NCI-H1694 treated with DMSO at 0.1 percent for 48 hours (cell line): ENCODE results near the gene PELO.
"Not testable (repeated sequence)": the region's sequence is repeated elsewhere in the genome, so short reads cannot be mapped to it uniquely, and the experiment has no call there.

Experiments
- DNase-seq: peaks from one replicate; lab custom pipeline; 2025; lab: John Stamatoyannopoulos, UW

The PELO gene

GRCh38 chr5:52787600-52788504, at the start of gene PELO, which contains the start of gene ITGA1:
Gene PELO, plus strand, starts transcription at chr5:52787916. Its CDS starts 12,479 bp downstream, at chr5:52800395.
Gene ITGA1, plus strand, starts transcription at chr5:52787916. Its CDS starts 438 bp downstream, at chr5:52788354.
- peak; percentile 49 for DNase-seq

GRCh38 chr5:52738095-52738506, 49.6 kb upstream of the PELO start:
- no peak for DNase-seq

- no peak for DNase-seq
Observed at GRCh38 chr5:52740007-52740406, 47.7 kb upstream of the PELO start.

- DNase-seq: no peak
Observed at GRCh38 chr5:52743012-52743411, 44.7 kb upstream of the PELO start.

DNA sequence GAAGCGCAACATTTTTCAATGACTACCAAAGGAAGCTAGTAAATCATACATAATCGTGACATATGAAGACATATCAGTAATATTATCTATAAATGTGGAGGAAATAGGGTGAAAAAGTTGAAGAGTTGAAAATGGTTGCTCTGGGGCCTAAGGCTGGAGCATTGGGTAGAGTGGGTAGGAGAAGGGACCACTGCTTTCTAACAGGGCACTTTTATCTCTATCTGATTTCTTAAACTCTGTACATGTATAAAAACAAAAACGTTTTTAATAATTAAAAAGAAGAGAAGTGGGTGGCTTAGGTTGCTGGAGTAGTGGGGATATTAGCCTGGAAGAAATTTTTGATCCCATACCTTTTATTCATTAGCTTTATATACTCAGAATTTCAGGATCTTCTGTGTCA, 44.2 kb upstream of the PELO start:
- no peak for DNase-seq

GRCh38 chr5:52743970-52744369, 43.7 kb upstream of the PELO start:
- no peak for DNase-seq

GRCh38 chr5:52744867-52745458, 42.8 kb upstream of the PELO start:
- DNase-seq: not testable (repeated sequence)

DNA sequence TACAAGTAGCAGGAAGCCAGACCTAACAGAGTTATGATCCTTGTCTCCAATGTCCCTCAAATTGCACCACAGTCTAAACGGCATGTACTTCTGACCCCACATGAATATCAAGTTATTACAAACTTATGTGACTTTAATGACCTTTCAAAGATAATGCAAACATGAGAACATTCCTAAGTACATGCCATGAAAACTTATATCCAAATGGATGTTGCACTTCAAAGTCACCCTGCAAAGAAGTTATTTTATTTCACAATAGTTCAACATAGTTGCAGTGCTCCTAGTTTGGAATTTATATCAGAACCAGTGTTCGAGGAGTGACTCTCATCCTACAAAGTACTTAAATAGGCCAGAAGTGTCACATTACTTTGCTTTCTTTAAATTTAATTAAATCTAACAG, 41.2 kb upstream of the PELO start:
- no peak for DNase-seq

DNA sequence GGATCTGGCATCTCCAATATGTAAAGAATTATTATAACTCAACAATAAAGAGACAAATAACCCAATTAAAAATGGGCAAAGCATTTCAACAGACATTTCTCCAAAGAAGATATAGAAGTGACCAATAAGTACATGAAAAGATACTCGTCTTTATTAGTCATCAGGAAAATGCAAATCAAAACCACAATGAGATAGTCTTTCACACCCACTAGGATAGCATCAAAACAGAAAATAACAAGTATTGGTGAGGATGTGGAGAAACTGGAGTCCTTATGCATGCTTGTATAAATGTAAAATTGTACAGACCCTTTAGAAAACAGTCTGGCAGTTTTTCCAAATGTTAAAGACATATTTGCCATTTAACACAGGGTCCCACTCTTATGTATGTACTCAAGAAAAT, 39.1 kb upstream of the PELO start:
- DNase-seq: no peak

DNA sequence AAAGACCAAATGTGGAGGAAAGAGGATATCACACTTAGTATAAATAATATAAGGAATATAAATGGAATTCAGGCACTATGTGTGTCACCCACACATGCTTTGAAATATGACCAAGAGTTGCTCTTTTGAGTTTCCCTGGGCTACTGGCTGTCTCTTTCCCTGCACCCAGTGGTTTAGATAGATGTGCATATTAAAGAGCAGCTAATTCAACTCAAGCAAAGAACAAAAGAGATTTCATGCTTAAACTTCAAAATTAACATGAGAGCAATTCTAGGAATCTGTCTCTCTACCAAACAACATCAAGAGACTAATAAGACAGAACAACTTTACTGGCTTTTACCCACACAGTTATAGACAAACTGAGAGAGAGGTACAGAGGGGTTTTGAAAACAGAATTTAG, 38.0 kb upstream of the PELO start:
- no peak for DNase-seq

DNA sequence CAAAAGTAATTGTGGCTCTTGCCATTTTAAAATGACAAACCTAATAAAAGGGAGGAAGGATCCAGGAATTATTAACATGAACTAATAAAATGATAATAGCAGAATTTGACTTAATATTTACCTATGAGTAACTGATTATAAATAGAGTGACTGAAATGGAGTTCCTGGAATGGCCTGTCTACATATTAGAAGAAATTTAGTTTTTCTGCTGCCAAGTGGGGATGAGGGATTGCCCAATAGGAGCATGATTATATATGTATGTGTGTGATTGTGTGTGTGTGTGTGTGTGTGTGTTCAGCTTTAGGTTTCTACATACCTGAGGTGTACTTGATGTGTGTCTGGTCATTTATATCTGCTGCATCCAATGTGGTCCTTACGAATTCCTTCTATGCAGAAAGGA, 36.6 kb upstream of the PELO start:
- DNase-seq: no peak

DNA sequence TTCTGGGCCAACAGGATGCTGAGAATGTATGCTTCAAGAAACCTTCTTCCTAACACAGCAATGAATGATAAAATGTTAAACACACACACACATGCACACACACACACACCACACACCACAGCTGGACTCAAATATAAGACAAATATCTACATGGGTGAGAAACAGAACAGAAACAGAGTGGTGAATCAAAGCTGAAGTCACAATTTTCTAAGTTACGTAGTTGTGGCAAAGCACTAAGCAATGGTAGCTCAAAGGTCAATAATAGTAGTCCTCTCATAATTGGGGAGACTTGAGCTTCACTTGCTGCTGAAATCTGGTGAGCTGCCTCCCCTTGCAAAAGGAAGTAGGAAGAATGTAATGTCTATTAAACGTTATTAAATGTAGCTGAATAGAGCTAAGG, 33.7 kb upstream of the PELO start:
- no peak for DNase-seq

- DNase-seq: no peak
Observed at GRCh38 chr5:52757527-52757926, 30.2 kb upstream of the PELO start.

DNA sequence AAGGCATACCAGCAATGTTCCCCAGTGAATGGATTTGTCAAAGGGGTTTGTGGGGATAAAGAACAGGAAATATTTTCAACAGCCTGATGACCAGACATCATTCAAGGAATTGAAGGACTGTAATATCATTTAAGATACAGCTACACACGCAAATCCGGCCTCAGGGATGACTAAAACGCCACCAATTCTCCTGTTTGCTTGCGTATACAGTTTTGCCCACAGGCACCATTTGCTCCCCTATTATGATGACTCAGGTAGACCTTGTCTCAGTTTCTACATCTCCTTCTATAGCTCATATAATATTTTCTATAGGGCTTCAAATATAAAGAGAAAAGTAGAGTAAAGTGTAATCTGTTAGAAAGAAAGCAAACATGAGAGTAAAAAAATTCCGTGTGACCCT, 29.7 kb upstream of the PELO start:
- DNase-seq: no peak

DNA sequence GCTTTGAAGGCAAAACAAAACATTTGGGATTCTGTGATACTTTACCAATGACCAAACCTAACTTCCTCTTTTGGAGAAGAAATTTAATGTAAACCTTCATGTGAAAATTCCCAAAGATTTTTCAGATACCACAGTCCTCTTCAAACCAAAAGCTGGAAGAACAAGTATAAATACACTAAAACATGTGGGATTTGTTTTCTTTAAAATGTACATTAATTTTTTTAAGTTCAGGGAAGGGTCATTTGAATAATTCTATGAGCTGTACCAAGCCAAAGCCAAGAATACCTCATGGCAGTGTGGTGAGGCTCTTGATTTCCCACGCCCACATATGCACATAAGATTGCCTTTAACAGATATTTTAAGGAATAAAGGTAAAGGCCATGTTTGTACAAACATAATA, 28.4 kb upstream of the PELO start:
- no peak for DNase-seq

DNA sequence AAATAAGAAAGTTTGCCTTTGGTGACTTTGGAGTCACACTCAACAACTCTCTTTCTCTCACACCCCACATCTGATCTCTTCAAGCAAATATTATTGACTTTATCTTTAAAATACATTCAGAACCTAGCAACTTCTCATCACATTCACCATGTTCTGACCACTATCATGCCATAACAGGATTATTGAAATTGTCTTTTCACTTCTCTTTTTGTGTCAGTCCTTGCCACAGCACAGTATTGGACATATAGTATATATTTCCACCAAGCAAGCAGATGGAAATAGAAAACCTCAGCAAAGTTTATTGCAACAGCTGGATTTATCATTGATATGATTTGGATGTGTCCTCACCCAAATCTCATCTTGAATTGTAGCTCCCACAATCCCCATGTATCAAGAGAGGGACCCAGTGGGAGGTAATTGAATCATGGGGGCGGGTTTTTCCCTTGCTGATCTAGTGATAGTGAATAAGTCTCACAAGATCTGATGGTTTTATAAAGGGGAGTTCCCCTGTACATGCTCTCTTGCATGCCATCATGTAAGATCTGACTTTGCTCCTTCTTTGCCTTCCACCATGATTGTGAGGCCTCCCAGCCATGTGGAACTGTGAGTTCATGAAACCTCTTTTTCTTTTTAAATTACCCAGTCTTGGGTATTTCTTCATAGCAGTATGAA, 26.9 kb upstream of the PELO start:
- no peak for DNase-seq

DNA sequence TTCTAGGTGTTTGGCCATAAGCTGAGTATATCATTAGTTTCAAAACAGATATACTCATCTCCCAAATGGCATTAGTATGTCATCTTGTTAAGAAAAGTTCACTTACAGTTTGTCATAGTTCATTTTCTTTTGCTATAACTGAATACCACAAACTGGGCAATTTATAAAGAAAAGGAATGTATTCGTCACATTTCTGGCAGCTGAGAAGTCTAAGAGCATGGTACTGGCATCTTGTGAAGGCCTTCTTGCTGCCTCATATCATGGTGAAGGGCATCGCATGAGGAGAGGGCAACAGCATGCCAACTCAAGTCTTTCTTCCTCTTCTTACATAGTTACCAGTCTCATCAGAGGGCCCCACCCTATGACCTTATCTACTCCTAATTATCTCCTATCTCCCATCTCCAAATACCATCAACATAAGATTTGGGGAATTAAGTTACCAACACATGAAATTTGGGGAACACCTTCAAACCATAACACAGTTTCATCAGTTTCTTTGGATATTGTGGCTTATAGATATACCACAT, 20.4 kb upstream of the PELO start:
- no peak for DNase-seq

DNA sequence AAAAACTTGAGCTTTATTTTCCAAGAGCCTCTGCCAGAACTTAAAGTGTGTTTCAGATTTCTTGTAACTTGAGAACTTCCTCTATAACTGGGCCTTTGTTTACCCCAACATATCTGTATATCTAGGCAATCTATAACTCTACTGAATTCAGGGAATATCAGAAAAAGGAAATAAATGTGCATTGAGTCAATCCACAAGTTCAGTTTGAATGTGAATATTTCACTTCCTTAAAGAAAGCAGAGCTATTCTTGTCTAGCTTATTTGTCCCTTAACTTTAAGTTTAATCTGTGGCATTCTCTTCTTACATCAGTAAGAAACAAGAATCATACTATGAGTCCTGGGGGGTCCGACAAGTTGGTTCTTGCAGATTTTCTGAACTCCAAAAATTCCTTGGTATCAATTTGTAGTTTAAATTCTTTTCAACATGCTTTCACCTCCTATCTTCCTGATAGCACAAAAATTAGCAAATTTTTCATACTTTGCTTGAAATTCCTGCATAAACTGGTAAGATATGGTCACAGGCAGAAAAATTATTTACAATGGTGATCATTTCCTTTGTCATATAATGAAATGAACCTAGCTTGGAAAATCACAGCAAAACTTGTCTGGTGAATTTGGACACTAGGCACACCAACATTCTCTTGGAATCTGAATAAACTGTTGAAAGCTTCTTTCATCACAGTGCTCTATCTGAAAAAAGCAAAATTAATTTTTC, 19.8 kb upstream of the PELO start:
- DNase-seq: no peak

- DNase-seq: no peak
Observed at GRCh38 chr5:52769061-52769460, 18.7 kb upstream of the PELO start.

DNA sequence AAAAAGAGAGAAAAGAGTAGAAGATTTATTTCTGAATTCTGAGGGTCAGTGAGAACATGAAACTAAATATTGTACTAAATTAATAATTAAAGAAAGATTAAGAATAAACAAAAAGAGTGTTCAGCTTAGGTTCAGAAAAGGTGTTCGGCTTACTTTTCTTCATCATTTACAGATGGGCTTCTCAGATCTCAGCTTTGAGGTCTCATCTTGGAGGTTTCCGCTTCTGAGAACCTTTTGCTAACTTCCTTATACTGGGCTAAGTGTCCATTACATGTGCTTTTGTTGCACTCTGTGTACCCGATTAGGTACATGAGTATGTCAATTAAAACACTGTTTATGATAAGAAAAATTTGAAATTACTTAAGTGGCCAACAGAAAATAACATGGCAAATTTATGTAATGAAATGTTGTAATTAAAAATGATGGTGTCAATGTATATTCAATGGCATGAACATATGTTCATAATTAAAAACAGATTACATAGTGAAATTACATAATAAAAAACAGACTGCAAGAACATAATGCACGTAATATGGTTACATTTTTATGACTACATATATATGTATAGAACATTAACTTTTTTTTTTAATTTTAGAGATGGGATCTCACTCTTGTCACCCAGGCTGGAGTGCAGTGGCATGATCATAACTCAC, 17.3 kb upstream of the PELO start:
- DNase-seq: no peak

GRCh38 chr5:52771343-52772039, 16.2 kb upstream of the PELO start:
- no peak for DNase-seq
